H9 (cell line): ENCODE data around the gene LAMA5. TPM values are rescaled to one million over a fixed set of nuclear protein-coding genes. Genes with fewer than 3 reads are reported as not detected.

Source experiments
- DNase-seq: peaks from one replicate; pipeline ENCODE4 v3.0.0-alpha.2; 2017
- H2AFZ ChIP-seq: one replicate; pipeline ENCODE4 v1.6.1; 2013; ENCODE audit warnings: mild to moderate bottlenecking, low read length, control low read depth, moderate library complexity
- H2AK5ac ChIP-seq: 2 replicates; pipeline ENCODE4 v1.6.1; 2013; ENCODE audit warnings: low read length, control low read depth, mixed read lengths; ENCODE audit not compliant: insufficient read length
- H2BK120ac ChIP-seq: one replicate; pipeline ENCODE4 v1.6.1; 2013; ENCODE audit warnings: low read depth, mild to moderate bottlenecking, low read length, control low read depth, inconsistent platforms; ENCODE audit not compliant: poor library complexity, severe bottlenecking
- H2BK12ac ChIP-seq: 2 replicates; pipeline ENCODE4 v1.6.1; 2013; ENCODE audit warnings: low read length, control low read depth, mixed read lengths, low read depth; ENCODE audit not compliant: insufficient read length
- H2BK15ac ChIP-seq: 2 replicates; pipeline ENCODE4 v1.6.1; 2013; ENCODE audit warnings: low read depth, low read length, control low read depth
- H2BK20ac ChIP-seq: one replicate; pipeline ENCODE4 v1.6.1; 2013; ENCODE audit warnings: low read depth, mild to moderate bottlenecking, low read length, control low read depth, inconsistent platforms; ENCODE audit not compliant: poor library complexity, severe bottlenecking
- H2BK5ac ChIP-seq: 2 replicates; pipeline ENCODE4 v1.6.1; 2013; ENCODE audit warnings: low read length, control low read depth, mixed read lengths; ENCODE audit not compliant: insufficient read length
- H3K14ac ChIP-seq: 2 replicates; pipeline ENCODE4 v1.6.1; 2013; ENCODE audit warnings: low read length, control low read depth; ENCODE audit not compliant: insufficient read depth
- H3K18ac ChIP-seq: 2 replicates; pipeline ENCODE4 v1.6.1; 2013; ENCODE audit warnings: low read depth, mild to moderate bottlenecking, mixed read lengths, low read length, control low read depth; ENCODE audit not compliant: insufficient read length
- H3K23ac ChIP-seq: 2 replicates; pipeline ENCODE4 v1.6.1; 2013; ENCODE audit warnings: low read length, control low read depth, mixed read lengths, low read depth; ENCODE audit not compliant: insufficient read length
- H3K23me2 ChIP-seq: 2 replicates; pipeline ENCODE4 v1.6.1; 2013; ENCODE audit warnings: low read depth, mild to moderate bottlenecking, mixed read lengths, low read length, control low read depth; ENCODE audit not compliant: insufficient read length, poor library complexity, severe bottlenecking
- H3K27ac ChIP-seq: 2 replicates; pipeline ENCODE4 v1.5.1; 2013; ENCODE audit warnings: low read length, control low read depth, mixed read lengths, low read depth; ENCODE audit not compliant: insufficient read length
- H3K27me3 ChIP-seq: 2 replicates; pipeline ENCODE4 v1.6.1; 2013; ENCODE audit warnings: low read length, control low read depth, inconsistent platforms; ENCODE audit not compliant: insufficient read depth
- H3K4ac ChIP-seq: 2 replicates; pipeline ENCODE4 v1.6.1; 2013; ENCODE audit warnings: low read depth, mild to moderate bottlenecking, control low read depth, inconsistent platforms, low read length, moderate library complexity
- H3K4me1 ChIP-seq: 2 replicates; pipeline ENCODE4 v1.6.1; 2013; ENCODE audit warnings: low read length, control low read depth, inconsistent platforms; ENCODE audit not compliant: insufficient read depth
- H3K4me2 ChIP-seq: 2 replicates; pipeline ENCODE4 v1.6.1; 2013; ENCODE audit warnings: low read length, control low read depth, mixed read lengths; ENCODE audit not compliant: insufficient read length, insufficient read depth
- H3K56ac ChIP-seq: 2 replicates; pipeline ENCODE4 v1.6.1; 2013; ENCODE audit warnings: low read depth, mild to moderate bottlenecking, mixed read lengths, low read length, control low read depth; ENCODE audit not compliant: insufficient read length
- H3K79me1 ChIP-seq: 2 replicates; pipeline ENCODE4 v1.6.1; 2013; ENCODE audit warnings: low read depth, mild to moderate bottlenecking, moderate library complexity, low read length, control low read depth, inconsistent platforms; ENCODE audit not compliant: insufficient read depth, poor library complexity, severe bottlenecking
- H3K79me2 ChIP-seq: 2 replicates; pipeline ENCODE4 v1.6.1; 2013; ENCODE audit warnings: low read length, control low read depth, inconsistent platforms; ENCODE audit not compliant: insufficient read depth
- H3K9ac ChIP-seq: 2 replicates; pipeline ENCODE4 v1.6.1; 2013; ENCODE audit warnings: low read length, control low read depth, mixed read lengths; ENCODE audit not compliant: insufficient read length; ENCODE audit errors: extremely low read depth
- H3K9me3 ChIP-seq: one replicate; pipeline ENCODE4 v1.6.1; 2013; ENCODE audit warnings: low read depth, low read length, inconsistent platforms; ENCODE audit not compliant: control insufficient read depth
- H3T11ph ChIP-seq: one replicate; pipeline ENCODE4 v1.6.1; 2013; ENCODE audit warnings: mild to moderate bottlenecking, low read length, control low read depth, inconsistent platforms
- H4K20me1 ChIP-seq: one replicate; pipeline ENCODE4 v1.6.1; 2013; ENCODE audit not compliant: control insufficient read depth, insufficient read length, insufficient read depth
- H4K5ac ChIP-seq: 2 replicates; pipeline ENCODE4 v1.6.1; 2013; ENCODE audit warnings: low read depth, mild to moderate bottlenecking, mixed read lengths, low read length, control low read depth; ENCODE audit not compliant: insufficient read length
- H4K8ac ChIP-seq: replicated peaks from 2 replicates; pipeline ENCODE4 v1.6.1; 2013; ENCODE audit warnings: low read length, control low read depth, mixed read lengths, low read depth; ENCODE audit not compliant: insufficient read length
- H4K91ac ChIP-seq: 2 replicates; pipeline ENCODE4 v1.6.1; 2013; ENCODE audit warnings: low read depth, mild to moderate bottlenecking, moderate library complexity, mixed read lengths, low read length, control low read depth; ENCODE audit not compliant: insufficient read length
- H3K27ac Mint-ChIP-seq, 3 experiments: 2 replicates in 2 of 3; 3 replicates in 1 of 3; pipeline ENCODE4 v1.8.0; 2020 to 2021; ENCODE audit warnings: mixed read lengths in 3 of 3, mild to moderate bottlenecking in 1 of 3, moderate library complexity in 1 of 3
- H3K27me3 Mint-ChIP-seq: 2 replicates; pipeline ENCODE4 v1.8.0; 2021; ENCODE audit warnings: low read depth, mild to moderate bottlenecking, moderate library complexity, mixed read lengths
- H3K36me3 Mint-ChIP-seq, 3 experiments: 2 replicates in 2 of 3; 3 replicates in 1 of 3; pipeline ENCODE4 v1.8.0; 2020 to 2021; ENCODE audit warnings: low read depth in 3 of 3, mixed read lengths in 3 of 3; ENCODE audit not compliant: insufficient read depth in 1 of 3
- H3K4me1 Mint-ChIP-seq, 2 experiments: 2 replicates each; pipeline ENCODE4 v1.8.0; 2020; ENCODE audit warnings: mixed read lengths in 2 of 2
- H3K4me3 Mint-ChIP-seq, 2 experiments: 2 replicates in 1 of 2; 3 replicates in 1 of 2; pipeline ENCODE4 v1.8.0; 2020 to 2021; ENCODE audit warnings: mild to moderate bottlenecking in 2 of 2, mixed read lengths in 2 of 2, moderate library complexity in 1 of 2
- H3K9me3 Mint-ChIP-seq, 2 experiments: 2 replicates in 1 of 2; 3 replicates in 1 of 2; pipeline ENCODE4 v1.8.0; 2020; ENCODE audit warnings: mild to moderate bottlenecking in 2 of 2, mixed read lengths in 2 of 2, moderate library complexity in 1 of 2
- WGBS: extraction: QIAGEN DNeasy Blood & Tissue Kit; methylation state at CpG from one replicate; pipeline ENCODE4 v1.1.7; 2013; ENCODE audit warnings: missing lambda C conversion rate, low lambda C conversion rate, mixed read lengths; ENCODE audit not compliant: insufficient read length; ENCODE audit errors: extremely low coverage; 5-methylcytosine and 5-hydroxymethylcytosine counted together
- total RNA-seq: library from RNA; stranded (reverse); gene quantifications from 2 replicates; pipeline ENCODE4 v1.2.1, GENCODE V29; 2021
- TF ChIP-seq, protein P1 (sequence below): fragments of 200-600 bp; sonication (generic); conservative IDR thresholded peaks from 3 replicates; pipeline ENCODE4 v1.8.0; 2021; ENCODE audit warnings: antibody characterized with exemption, mild to moderate bottlenecking

Gene LAMA5
- total RNA-seq, 1 experiment from 2014 or later, result 200 TPM

DNA sequence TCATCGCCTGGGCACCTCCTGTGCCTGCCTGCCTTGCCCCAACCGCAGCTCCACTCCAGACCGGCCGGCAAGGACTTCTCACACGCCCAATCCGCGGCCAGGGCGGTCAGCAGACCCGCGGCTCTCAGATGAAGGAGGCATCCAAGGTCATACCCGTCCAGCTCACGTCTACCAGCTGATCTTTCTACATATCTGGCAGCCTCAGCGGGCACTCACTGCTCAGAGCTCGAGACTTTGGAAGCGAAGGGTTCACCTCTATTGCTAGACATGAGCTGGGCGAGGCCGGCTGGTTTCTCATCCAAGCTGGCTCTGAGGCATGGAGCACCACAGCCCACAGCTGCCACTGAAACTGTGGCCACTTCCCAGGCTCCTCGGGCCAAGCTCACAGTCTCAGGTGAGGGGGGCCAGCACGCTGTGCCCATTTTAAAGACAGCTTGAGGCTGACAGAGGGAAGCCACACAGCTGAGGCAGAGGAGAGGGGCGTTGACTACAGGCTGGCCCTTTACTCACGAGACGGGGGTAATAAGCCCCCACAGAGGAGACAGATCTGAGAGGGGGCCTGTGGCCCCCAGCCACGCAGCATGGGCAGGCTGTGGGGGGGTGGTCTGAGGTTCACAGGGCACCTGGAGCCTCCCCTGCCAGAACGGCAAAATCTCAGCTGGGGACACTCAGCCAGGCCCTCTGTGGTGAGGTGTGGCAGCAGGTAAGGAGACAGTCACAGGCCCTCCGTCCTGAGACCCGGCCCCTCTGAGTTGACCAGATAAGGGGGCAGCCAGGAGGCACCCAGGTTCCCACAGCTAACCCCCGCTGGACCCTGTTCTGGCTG is 2.0 kb downstream of the LAMA5 start:
- no peaks in the 10 kb centered on the region for H3K27me3 ChIP-seq
- no peak overlapping the region for H3K9ac ChIP-seq
- no peak overlapping the region for H4K5ac ChIP-seq
- H2AFZ ChIP-seq, result no peak overlapping the region
- Mint-ChIP-seq H3K9me3 (no peaks in the 10 kb centered on the region), H3K27me3 (no peaks in the 10 kb centered on the region; the same call in 1 of the 2 replicates), H3K4me3 (peak overlapping the region; percentile 63 to 74; a peak in 4 of 5 replicates), H3K36me3 (peaks cover 0 to 2% (median 1%) of the 10 kb centered on the region in 3 experiments; a peak in 1 of 7 replicates), H3K27ac (peak overlapping the region; percentile 28 to 82 (median 80); a peak in 5 of 7 replicates), H3K4me1 (peaks cover 35 to 58% of the 10 kb centered on the region in 2 experiments)
- peak; percentile 38 for DNase-seq
- H2BK5ac ChIP-seq, result no peak overlapping the region
- H2BK20ac ChIP-seq, result no peak overlapping the region
- no peak overlapping the region for H3T11ph ChIP-seq
- peak overlapping the region; percentile 13 for H3K18ac ChIP-seq
- H3K27ac ChIP-seq, result no peak overlapping the region
- H2BK15ac ChIP-seq, result no peak overlapping the region
- WGBS, result no CpG with 5 or more reads among the region's 27 CpGs
- peaks cover 20% of the 10 kb centered on the region for H3K23me2 ChIP-seq
- H3K79me1 ChIP-seq, result peaks cover 3% of the 10 kb centered on the region
- H3K23ac ChIP-seq, result no peak overlapping the region
- H3K9me3 ChIP-seq, result no peaks in the 10 kb centered on the region
- H3K14ac ChIP-seq, result no peak overlapping the region; the same call in 1 of the 2 replicates
- H3K4me1 ChIP-seq, result peaks cover 9% of the 10 kb centered on the region; the same call in 1 of the 2 replicates
- TF ChIP-seq, protein P1, sequence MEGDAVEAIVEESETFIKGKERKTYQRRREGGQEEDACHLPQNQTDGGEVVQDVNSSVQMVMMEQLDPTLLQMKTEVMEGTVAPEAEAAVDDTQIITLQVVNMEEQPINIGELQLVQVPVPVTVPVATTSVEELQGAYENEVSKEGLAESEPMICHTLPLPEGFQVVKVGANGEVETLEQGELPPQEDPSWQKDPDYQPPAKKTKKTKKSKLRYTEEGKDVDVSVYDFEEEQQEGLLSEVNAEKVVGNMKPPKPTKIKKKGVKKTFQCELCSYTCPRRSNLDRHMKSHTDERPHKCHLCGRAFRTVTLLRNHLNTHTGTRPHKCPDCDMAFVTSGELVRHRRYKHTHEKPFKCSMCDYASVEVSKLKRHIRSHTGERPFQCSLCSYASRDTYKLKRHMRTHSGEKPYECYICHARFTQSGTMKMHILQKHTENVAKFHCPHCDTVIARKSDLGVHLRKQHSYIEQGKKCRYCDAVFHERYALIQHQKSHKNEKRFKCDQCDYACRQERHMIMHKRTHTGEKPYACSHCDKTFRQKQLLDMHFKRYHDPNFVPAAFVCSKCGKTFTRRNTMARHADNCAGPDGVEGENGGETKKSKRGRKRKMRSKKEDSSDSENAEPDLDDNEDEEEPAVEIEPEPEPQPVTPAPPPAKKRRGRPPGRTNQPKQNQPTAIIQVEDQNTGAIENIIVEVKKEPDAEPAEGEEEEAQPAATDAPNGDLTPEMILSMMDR, result no peak
- H4K91ac ChIP-seq, result peak overlapping the region; percentile 46
- no peak overlapping the region for H4K8ac ChIP-seq
- no peak overlapping the region for H2BK12ac ChIP-seq
- no peak overlapping the region; the same call in 1 of the 2 replicates for H3K4ac ChIP-seq
- H3K56ac ChIP-seq, result no peak overlapping the region
- H2AK5ac ChIP-seq, result no peak overlapping the region
- H3K4me2 ChIP-seq, result peak overlapping the region; percentile 58
- no peak overlapping the region for H2BK120ac ChIP-seq
- no peaks in the 10 kb centered on the region for H4K20me1 ChIP-seq
- H3K79me2 ChIP-seq, result peaks cover 6% of the 10 kb centered on the region; the same call in 1 of the 2 replicates
